OCI-LY1 (cell line): ENCODE measurements around the gene OFD1.

Experiments used
- CTCF ChIP-seq: fragments of 200-600 bp; sonication (generic), shearing (Covaris generic); IDR thresholded peaks from 2 replicates; pipeline ENCODE4 v1.5.1; 2017; ENCODE audit warnings: mild to moderate bottlenecking, antibody characterized with exemption, low read length, moderate library complexity, mixed read lengths
- EZH2 ChIP-seq: fragments of 200-600 bp; sonication (generic), shearing (Covaris generic); IDR thresholded peaks from 2 replicates; pipeline ENCODE4 v1.8.0; 2017; ENCODE audit warnings: borderline replicate concordance, mixed run types, mild to moderate bottlenecking, antibody characterized with exemption, low read length, moderate library complexity, mixed read lengths

DNA sequence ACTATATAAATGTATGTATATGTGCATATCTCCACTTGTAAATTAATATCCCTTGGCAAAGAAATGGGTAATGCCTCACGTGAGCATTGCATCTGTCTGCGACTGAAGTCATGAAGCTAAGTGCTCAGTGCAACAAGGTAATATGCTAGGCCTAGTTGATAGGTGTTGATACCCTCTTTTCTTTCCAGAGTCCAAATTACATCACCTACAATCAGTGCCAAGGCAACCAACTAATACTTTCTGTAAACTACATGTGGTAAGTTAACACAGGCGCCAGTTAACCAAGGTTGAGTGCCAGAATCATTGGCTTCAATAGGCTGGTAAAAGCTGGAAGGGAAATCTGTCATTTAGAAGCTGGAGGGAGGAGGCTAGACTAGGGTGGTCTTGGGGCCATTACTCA lies 41.3 kb downstream of the OFD1 start:
- TF ChIP-seq CTCF (no peak), EZH2 (no peak)
